Stimulated activated CD4-positive, alpha-beta T cell treated with anti-CD3 and anti-CD28 coated beads, Interleukin-4, amount 100 ng/mL, for 4 hours (primary cell): ENCODE data around the gene EIF3L.

Experiments
- DNase-seq, 2 experiments: peaks; one replicate each; pipeline ENCODE4 v3.0.0-alpha.2; 2020

The EIF3L gene

GRCh38 chr22:37930270-37930951 is 81.2 kb downstream of the EIF3L start:
- DNase-seq = no peak

- DNase-seq = no peak
Observed at GRCh38 chr22:37930952-37931440, 81.8 kb downstream of the EIF3L start.

- no peak for DNase-seq
Observed at GRCh38 chr22:37931893-37932389, 82.7 kb downstream of the EIF3L start.

- DNase-seq = no peak
Observed at GRCh38 chr22:37932401-37932800, 83.2 kb downstream of the EIF3L start.

- no peak for DNase-seq
Observed at GRCh38 chr22:37932821-37933578, 83.8 kb downstream of the EIF3L start.

GRCh38 chr22:37933711-37934376 is 84.6 kb downstream of the EIF3L start:
- peak; percentile 74 to 79 for DNase-seq
